Measurements from ENCODE around the gene FCRL3. TPM values are rescaled to one million over a fixed set of nuclear protein-coding genes. Genes with fewer than 3 reads are reported as not detected.

Gene FCRL3, protein sequence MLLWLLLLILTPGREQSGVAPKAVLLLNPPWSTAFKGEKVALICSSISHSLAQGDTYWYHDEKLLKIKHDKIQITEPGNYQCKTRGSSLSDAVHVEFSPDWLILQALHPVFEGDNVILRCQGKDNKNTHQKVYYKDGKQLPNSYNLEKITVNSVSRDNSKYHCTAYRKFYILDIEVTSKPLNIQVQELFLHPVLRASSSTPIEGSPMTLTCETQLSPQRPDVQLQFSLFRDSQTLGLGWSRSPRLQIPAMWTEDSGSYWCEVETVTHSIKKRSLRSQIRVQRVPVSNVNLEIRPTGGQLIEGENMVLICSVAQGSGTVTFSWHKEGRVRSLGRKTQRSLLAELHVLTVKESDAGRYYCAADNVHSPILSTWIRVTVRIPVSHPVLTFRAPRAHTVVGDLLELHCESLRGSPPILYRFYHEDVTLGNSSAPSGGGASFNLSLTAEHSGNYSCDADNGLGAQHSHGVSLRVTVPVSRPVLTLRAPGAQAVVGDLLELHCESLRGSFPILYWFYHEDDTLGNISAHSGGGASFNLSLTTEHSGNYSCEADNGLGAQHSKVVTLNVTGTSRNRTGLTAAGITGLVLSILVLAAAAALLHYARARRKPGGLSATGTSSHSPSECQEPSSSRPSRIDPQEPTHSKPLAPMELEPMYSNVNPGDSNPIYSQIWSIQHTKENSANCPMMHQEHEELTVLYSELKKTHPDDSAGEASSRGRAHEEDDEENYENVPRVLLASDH
- polyA plus RNA-seq (2012; ENCODE audit: insufficient read length, low read depth) = not detected

DNA sequence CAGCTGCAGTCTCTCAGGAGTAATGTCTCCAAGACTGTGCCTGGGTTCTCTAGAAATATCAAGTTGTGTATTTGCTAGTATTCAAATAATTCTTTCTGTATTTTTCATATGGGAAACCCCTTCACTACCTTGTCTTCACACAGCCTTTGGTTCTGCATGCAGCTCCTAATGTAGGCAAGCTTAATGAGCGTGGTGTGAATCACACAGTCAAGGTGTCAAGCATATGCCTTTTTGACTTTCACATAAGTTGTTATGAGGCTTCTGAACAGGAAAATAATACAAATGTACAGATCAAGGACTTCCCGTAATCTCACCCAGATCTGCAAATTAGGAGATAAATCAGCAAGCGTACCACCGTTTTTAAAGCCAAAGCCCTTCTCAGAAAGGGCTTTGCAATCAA is at the start of gene FCRL3:
FCRL3 (minus strand) TSS at position 38 of the 400 bp plus-strand sequence. CDS start 280 bp downstream, outside the sequence.
- no peak for TF ChIP-seq POLR2AphosphoS5 (IDR thresholded peaks at IDR 0.05; ENCODE audit: low read depth, low read length)
- no peak for TF ChIP-seq TAF1 (IDR thresholded peaks at IDR 0.05; ENCODE audit: borderline replicate concordance, insufficient read depth, low read length)
- no peak for TF ChIP-seq SIN3A (IDR thresholded peaks at IDR 0.05; ENCODE audit: borderline replicate concordance, insufficient read depth, low read length)
- TF ChIP-seq, protein P1, sequence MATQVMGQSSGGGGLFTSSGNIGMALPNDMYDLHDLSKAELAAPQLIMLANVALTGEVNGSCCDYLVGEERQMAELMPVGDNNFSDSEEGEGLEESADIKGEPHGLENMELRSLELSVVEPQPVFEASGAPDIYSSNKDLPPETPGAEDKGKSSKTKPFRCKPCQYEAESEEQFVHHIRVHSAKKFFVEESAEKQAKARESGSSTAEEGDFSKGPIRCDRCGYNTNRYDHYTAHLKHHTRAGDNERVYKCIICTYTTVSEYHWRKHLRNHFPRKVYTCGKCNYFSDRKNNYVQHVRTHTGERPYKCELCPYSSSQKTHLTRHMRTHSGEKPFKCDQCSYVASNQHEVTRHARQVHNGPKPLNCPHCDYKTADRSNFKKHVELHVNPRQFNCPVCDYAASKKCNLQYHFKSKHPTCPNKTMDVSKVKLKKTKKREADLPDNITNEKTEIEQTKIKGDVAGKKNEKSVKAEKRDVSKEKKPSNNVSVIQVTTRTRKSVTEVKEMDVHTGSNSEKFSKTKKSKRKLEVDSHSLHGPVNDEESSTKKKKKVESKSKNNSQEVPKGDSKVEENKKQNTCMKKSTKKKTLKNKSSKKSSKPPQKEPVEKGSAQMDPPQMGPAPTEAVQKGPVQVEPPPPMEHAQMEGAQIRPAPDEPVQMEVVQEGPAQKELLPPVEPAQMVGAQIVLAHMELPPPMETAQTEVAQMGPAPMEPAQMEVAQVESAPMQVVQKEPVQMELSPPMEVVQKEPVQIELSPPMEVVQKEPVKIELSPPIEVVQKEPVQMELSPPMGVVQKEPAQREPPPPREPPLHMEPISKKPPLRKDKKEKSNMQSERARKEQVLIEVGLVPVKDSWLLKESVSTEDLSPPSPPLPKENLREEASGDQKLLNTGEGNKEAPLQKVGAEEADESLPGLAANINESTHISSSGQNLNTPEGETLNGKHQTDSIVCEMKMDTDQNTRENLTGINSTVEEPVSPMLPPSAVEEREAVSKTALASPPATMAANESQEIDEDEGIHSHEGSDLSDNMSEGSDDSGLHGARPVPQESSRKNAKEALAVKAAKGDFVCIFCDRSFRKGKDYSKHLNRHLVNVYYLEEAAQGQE (IDR thresholded peaks at IDR 0.05; ENCODE audit: insufficient read depth in 1 of 2, low read depth in 2 of 2, low read length in 2 of 2) = no peak
- TF ChIP-seq FOXP2 (optimal IDR thresholded peaks at IDR 0.05; ENCODE audit: borderline replicate concordance, extremely low read depth, extremely low read length, insufficient read depth) = no peak

DNA sequence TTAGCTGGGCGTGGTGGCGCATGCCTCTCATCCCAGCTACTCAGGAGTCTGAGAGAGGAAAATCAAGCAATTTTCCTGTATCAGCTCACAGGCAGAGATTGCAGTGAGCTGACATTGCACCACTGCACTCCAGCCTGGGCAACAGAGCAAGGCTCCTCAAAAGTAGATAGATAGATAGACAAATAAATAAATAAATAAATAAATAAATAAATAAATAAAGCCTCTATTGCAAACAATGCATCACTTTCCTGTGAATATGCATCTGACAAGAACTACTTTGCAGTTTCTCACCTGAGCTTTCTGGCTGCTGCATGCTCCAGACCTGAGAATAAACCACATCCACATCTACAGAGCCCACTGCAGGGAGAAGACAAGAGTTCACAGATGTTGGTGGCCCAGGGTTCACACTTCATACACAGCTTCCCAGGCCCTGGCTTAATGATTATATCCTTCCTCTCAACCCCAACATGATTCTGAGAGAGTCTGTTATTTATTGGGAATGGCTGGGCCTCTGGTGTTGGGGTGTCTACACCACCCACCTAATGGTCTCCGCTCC is 47.8 kb upstream of the FCRL3 start:
- TF ChIP-seq, protein P1 (IDR thresholded peaks at IDR 0.05; ENCODE audit: insufficient read depth in 1 of 2, low read depth in 2 of 2, low read length in 2 of 2) = no peak
- no peak for TF ChIP-seq SIN3A (IDR thresholded peaks at IDR 0.05; ENCODE audit: borderline replicate concordance, insufficient read depth, low read length)
- TF ChIP-seq FOXP2 (optimal IDR thresholded peaks at IDR 0.05; ENCODE audit: borderline replicate concordance, extremely low read depth, extremely low read length, insufficient read depth) = no peak
- no peak for TF ChIP-seq POLR2AphosphoS5 (IDR thresholded peaks at IDR 0.05; ENCODE audit: low read depth, low read length)
- no peak for TF ChIP-seq TAF1 (IDR thresholded peaks at IDR 0.05; ENCODE audit: borderline replicate concordance, insufficient read depth, low read length)

DNA sequence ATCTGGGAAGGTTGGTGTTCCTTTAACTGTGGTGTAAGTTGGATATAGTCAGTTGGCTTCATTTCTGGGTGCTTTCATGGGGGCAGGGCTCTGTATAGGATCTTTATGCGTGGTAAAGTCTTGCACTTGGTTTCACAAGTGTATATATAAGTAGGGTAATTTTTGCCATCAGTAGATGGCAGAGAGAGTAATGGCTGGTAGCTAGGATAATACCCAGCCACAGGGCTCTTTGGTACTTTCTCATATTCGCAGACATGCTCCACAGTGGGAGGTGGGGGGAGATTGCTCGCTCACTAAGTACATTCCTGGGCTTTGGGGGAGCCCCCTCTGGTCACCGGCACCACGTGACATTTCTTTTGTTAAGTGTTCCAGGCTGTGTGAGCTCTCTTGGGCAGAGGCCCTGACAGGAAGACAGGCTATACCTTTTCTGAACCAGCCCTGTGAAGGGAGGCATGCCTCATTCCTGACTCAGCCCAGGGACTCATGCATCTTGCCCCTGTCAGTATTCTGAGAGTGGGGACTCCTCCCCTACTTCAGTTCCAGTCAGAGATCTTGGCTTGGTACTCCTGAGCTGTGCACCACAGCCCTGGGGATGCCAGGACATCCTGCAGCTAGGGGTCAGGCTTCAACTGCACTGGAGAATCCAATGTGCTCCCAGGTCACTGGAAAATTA is 38.8 kb upstream of the FCRL3 start:
- TF ChIP-seq, protein P1 (IDR thresholded peaks at IDR 0.05; ENCODE audit: insufficient read depth in 1 of 2, low read depth in 2 of 2, low read length in 2 of 2) = no peak
- no peak for TF ChIP-seq FOXP2 (optimal IDR thresholded peaks at IDR 0.05; ENCODE audit: borderline replicate concordance, extremely low read depth, extremely low read length, insufficient read depth)
- TF ChIP-seq POLR2AphosphoS5 (IDR thresholded peaks at IDR 0.05; ENCODE audit: low read depth, low read length) = no peak
- TF ChIP-seq SIN3A (IDR thresholded peaks at IDR 0.05; ENCODE audit: borderline replicate concordance, insufficient read depth, low read length) = no peak
- no peak for TF ChIP-seq TAF1 (IDR thresholded peaks at IDR 0.05; ENCODE audit: borderline replicate concordance, insufficient read depth, low read length)

DNA sequence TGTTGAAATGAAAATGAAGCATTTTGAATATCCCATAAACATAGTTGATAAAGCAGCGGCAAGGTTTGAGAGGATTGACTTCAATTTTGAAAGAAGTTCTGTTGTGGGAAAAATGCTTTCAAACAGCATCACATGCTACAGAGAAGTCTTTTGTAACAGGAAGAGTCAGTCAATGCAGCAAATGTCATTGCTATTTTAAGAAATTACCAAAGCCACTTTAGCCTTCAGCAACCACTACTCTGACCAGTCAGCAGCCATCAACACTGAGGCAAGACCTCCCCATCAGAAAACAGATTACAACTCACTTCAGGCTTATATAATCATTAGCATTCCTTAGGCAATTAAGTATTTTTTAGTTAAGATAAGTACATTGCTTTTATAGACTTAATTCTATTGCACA is 33.8 kb upstream of the FCRL3 start:
- no peak for TF ChIP-seq POLR2AphosphoS5 (IDR thresholded peaks at IDR 0.05; ENCODE audit: low read depth, low read length)
- TF ChIP-seq SIN3A (IDR thresholded peaks at IDR 0.05; ENCODE audit: borderline replicate concordance, insufficient read depth, low read length) = no peak
- no peak for TF ChIP-seq FOXP2 (optimal IDR thresholded peaks at IDR 0.05; ENCODE audit: borderline replicate concordance, extremely low read depth, extremely low read length, insufficient read depth)
- TF ChIP-seq TAF1 (IDR thresholded peaks at IDR 0.05; ENCODE audit: borderline replicate concordance, insufficient read depth, low read length) = no peak
- TF ChIP-seq, protein P1 (IDR thresholded peaks at IDR 0.05; ENCODE audit: insufficient read depth in 1 of 2, low read depth in 2 of 2, low read length in 2 of 2) = no peak

Measured in PFSK-1 (cell line).